ENCODE measurements around the gene DMTF1.

The DMTF1 gene

GRCh38 chr7:87148332-87148955 lies 3.8 kb upstream of the DMTF1 start:
- peak in 1 of 5 experiments; percentile 46 for DNase-seq

- DNase-seq, result no peak
Observed at GRCh38 chr7:87151002-87151728, 1.1 kb upstream of the DMTF1 start.

- DNase-seq, result no peak
Observed at GRCh38 chr7:87151729-87152111, 533 bp upstream of the DMTF1 start.

GRCh38 chr7:87152897-87153641 lies 816 bp downstream of the DMTF1 start:
- peak in 3 of 5 experiments; percentile 4 to 50 (median 31) for DNase-seq

- peak in 1 of 5 experiments; percentile 44 for DNase-seq
Observed at GRCh38 chr7:87154166-87154565, 1.9 kb downstream of the DMTF1 start.

GRCh38 chr7:87154569-87154968 lies 2.3 kb downstream of the DMTF1 start:
- peak in 1 of 5 experiments; percentile 22 for DNase-seq

- no peak for DNase-seq
Observed at GRCh38 chr7:87155788-87156187, 3.5 kb downstream of the DMTF1 start.

GRCh38 chr7:87156709-87157108 lies 4.5 kb downstream of the DMTF1 start:
- DNase-seq, result no peak

GRCh38 chr7:87159538-87159937 lies 7.3 kb downstream of the DMTF1 start:
- DNase-seq, result no peak

- no peak for DNase-seq
Observed at GRCh38 chr7:87164433-87164832, 12.2 kb downstream of the DMTF1 start.

- DNase-seq, result no peak
Observed at GRCh38 chr7:87170828-87171227, 18.6 kb downstream of the DMTF1 start.

GRCh38 chr7:87171282-87171934 lies 19.2 kb downstream of the DMTF1 start:
- DNase-seq, result no peak

- no peak for DNase-seq
Observed at GRCh38 chr7:87173471-87173870, 21.2 kb downstream of the DMTF1 start.

GRCh38 chr7:87178320-87178719 lies 26.1 kb downstream of the DMTF1 start:
- no peak for DNase-seq

- no peak for DNase-seq
Observed at GRCh38 chr7:87179180-87179579, 26.9 kb downstream of the DMTF1 start.

GRCh38 chr7:87187120-87187519 lies 34.9 kb downstream of the DMTF1 start:
- DNase-seq, result no peak

GRCh38 chr7:87188930-87189329 lies 36.7 kb downstream of the DMTF1 start:
- no peak for DNase-seq

GRCh38 chr7:87190783-87191182 lies 38.5 kb downstream of the DMTF1 start:
- DNase-seq, result no peak

- no peak for DNase-seq
Observed at GRCh38 chr7:87192784-87193487, 40.7 kb downstream of the DMTF1 start.

- no peak for DNase-seq
Observed at GRCh38 chr7:87193912-87194311, 41.7 kb downstream of the DMTF1 start.

- no peak for DNase-seq
Observed at GRCh38 chr7:87199241-87199640, 47.0 kb downstream of the DMTF1 start.

GRCh38 chr7:87199700-87200450 lies 47.6 kb downstream of the DMTF1 start:
- DNase-seq, result no peak

Measured in T-helper 2 cell (primary cell).